HepG2 (cell line): ENCODE results near the gene PLEKHM2. TPM values are rescaled to one million over a fixed set of nuclear protein-coding genes. Genes with fewer than 3 reads are reported as not detected.

Experiments
- ATF7 ChIP-seq, 2 experiments: fragments of 450-650 bp in 1 of 2; sonication (generic) in 1 of 2; formaldehyde crosslinking in 1 of 2; IDR thresholded peaks; 2 replicates each; pipeline versions ENCODE4 v1.4.0 to v1.6.1; 2016 to 2020; ENCODE audit warnings: antibody characterized with exemption in 1 of 2, mild to moderate bottlenecking in 1 of 2, missing genetic modification reagents in 1 of 2
- HDAC1 ChIP-seq: sonication (generic); formaldehyde crosslinking; IDR thresholded peaks from 2 replicates; pipeline ENCODE4 v1.5.1; 2020; ENCODE audit warnings: mild to moderate bottlenecking, missing genetic modification reagents
- HIC2 ChIP-seq: sonication (generic); formaldehyde crosslinking; IDR thresholded peaks from 2 replicates; pipeline ENCODE4 v1.9.0; 2022; ENCODE audit warnings: low read depth, missing genetic modification reagents
- HINFP ChIP-seq: sonication (generic); formaldehyde crosslinking; IDR thresholded peaks from 2 replicates; pipeline ENCODE4 v1.4.0; 2020; ENCODE audit warnings: low read depth, mild to moderate bottlenecking, missing genetic modification reagents
- KAT7 ChIP-seq: IDR thresholded peaks from 2 replicates; pipeline ENCODE4 v1.6.1; 2018; ENCODE audit warnings: borderline replicate concordance, missing compliant biosample characterization
- KDM3A ChIP-seq: IDR thresholded peaks from 2 replicates; pipeline ENCODE4 v1.6.1; 2018; ENCODE audit warnings: low read depth, missing compliant biosample characterization
- NCOR1 ChIP-seq: fragments of 200-600 bp; sonication (generic); IDR thresholded peaks from 2 replicates; pipeline ENCODE4 v1.7.0; 2017; ENCODE audit warnings: antibody characterized with exemption, low read length, borderline replicate concordance
- PCBP1 ChIP-seq: fragments of 200-400 bp; formaldehyde crosslinking; IDR thresholded peaks from 2 replicates; pipeline ENCODE4 v1.6.1; 2017; ENCODE audit warnings: mild to moderate bottlenecking, low read depth, low read length, borderline replicate concordance
- PHB2 ChIP-seq: fragments of 450-650 bp; IDR thresholded peaks from 2 replicates; pipeline ENCODE4 v1.6.1; 2018; ENCODE audit not compliant: partially characterized antibody
- PHF20 ChIP-seq: sonication (generic); formaldehyde crosslinking; IDR thresholded peaks from 2 replicates; pipeline ENCODE4 v1.5.0; 2020; ENCODE audit warnings: mild to moderate bottlenecking, missing genetic modification reagents
- RFXAP ChIP-seq: sonication (generic); formaldehyde crosslinking; IDR thresholded peaks from 2 replicates; pipeline ENCODE4 v1.4.0; 2020; ENCODE audit warnings: missing genetic modification reagents, borderline replicate concordance
- SAP130 ChIP-seq: IDR thresholded peaks from 2 replicates; pipeline ENCODE4 v1.6.1; 2016; ENCODE audit warnings: low read depth
- TFAP4 ChIP-seq: sonication (generic); IDR thresholded peaks from 2 replicates; pipeline ENCODE4 v1.6.1; 2016; ENCODE audit warnings: low read depth, borderline replicate concordance
- ZBTB10 ChIP-seq: sonication (generic); formaldehyde crosslinking; IDR thresholded peaks from 2 replicates; pipeline ENCODE4 v1.4.0; 2020; ENCODE audit warnings: missing genetic modification reagents, borderline replicate concordance
- ZBTB38 ChIP-seq: sonication (generic); formaldehyde crosslinking; IDR thresholded peaks from 2 replicates; pipeline ENCODE4 v1.5.1; 2020; ENCODE audit warnings: mild to moderate bottlenecking, missing genetic modification reagents
- ZNF24 ChIP-seq: fragments of 450-650 bp; IDR thresholded peaks from 2 replicates; pipeline ENCODE4 v1.6.1; 2017; ENCODE audit warnings: antibody characterized with exemption, mild to moderate bottlenecking
- ZNF264 ChIP-seq: sonication (generic); formaldehyde crosslinking; IDR thresholded peaks from 2 replicates; pipeline ENCODE4 v1.4.0; 2020; ENCODE audit warnings: missing genetic modification reagents
- ZNF414 ChIP-seq: sonication (generic); formaldehyde crosslinking; IDR thresholded peaks from 2 replicates; pipeline ENCODE4 v1.5.0; 2020; ENCODE audit warnings: missing genetic modification reagents
- ZNF564 ChIP-seq: sonication (generic); formaldehyde crosslinking; IDR thresholded peaks from 2 replicates; pipeline ENCODE4 v1.8.1; 2023; ENCODE audit warnings: mild to moderate bottlenecking, missing genetic modification reagents
- ZNF616 ChIP-seq: sonication (generic); formaldehyde crosslinking; IDR thresholded peaks from 2 replicates; pipeline ENCODE4 v1.5.0; 2020; ENCODE audit warnings: low read depth, mild to moderate bottlenecking, missing genetic modification reagents
- ZNF644 ChIP-seq: IDR thresholded peaks from 2 replicates; pipeline ENCODE4 v1.6.1; 2016; ENCODE audit warnings: low read depth
- ZNF883 ChIP-seq: sonication (generic); formaldehyde crosslinking; IDR thresholded peaks from 2 replicates; pipeline ENCODE4 v1.5.1; 2020; ENCODE audit warnings: mild to moderate bottlenecking, missing genetic modification reagents; ENCODE audit errors: not compliant biosample characterization
- polyA plus RNA-seq, 8 experiments: library from polyadenylated mRNA; depleted of rRNA in 3 of 8; stranded (reverse) in 7 of 8; unstranded in 1 of 8; fragments of >200 nt; fragmentation: Illumina TruSeq in 4 of 8; extraction: Trizol in 4 of 8; gene quantifications; 2 replicates each; pipeline versions ENCODE4 v1.2.1 to v1.2.3, GENCODE V29; 2011 to 2016; ENCODE audit warnings: low read depth in 4 of 8, missing spikeins in 1 of 8, mixed read lengths in 1 of 8; ENCODE audit not compliant: insufficient read depth in 1 of 8
- total RNA-seq, 5 experiments: library from RNA; depleted of rRNA; stranded (reverse); fragments of >200 nt; fragmentation: Illumina TruSeq; extraction: Trizol; gene quantifications; 2 replicates each; pipeline ENCODE4 v1.2.3, GENCODE V29; 2016; ENCODE audit warnings: low read depth in 1 of 5

Gene PLEKHM2
- total and polyA plus RNA-seq, 2 of the 13 experiments (the other 11 are each of a cell fraction or from before 2014, with no cell fraction given) = 16.5 to 27.3 TPM

- TF ChIP-seq HIC2 (CRISPR knock-in tag) = peak; percentile 85
- no peak for TF ChIP-seq ZBTB10 (CRISPR knock-in tag)
- TF ChIP-seq RFXAP (CRISPR knock-in tag) = no peak
- TF ChIP-seq PHF20 = no peak
- TF ChIP-seq ZNF24 = no peak
- no peak for TF ChIP-seq ZBTB38 (CRISPR knock-in tag)
- 0 out of 2 replicates have a peak, but pooled peaks have one; percentile 20 for TF ChIP-seq KAT7 (CRISPR knock-in tag)
- TF ChIP-seq HDAC1 (CRISPR knock-in tag) = peak; percentile 58
- TF ChIP-seq ATF7 (IDR thresholded peaks at IDR 0.05) = no peak
- TF ChIP-seq ATF7 (CRISPR knock-in tag; IDR thresholded peaks at IDR 0.05) = no peak
- no peak for TF ChIP-seq ZNF644 (CRISPR knock-in tag)
- TF ChIP-seq PHB2 = no peak
- 0 out of 2 replicates have a peak, but pooled peaks have one; percentile 17 for TF ChIP-seq KDM3A
- no peak for TF ChIP-seq ZNF414
- TF ChIP-seq ZNF616 (CRISPR knock-in tag) = no peak
- TF ChIP-seq PCBP1 = 0 out of 2 replicates have a peak, but pooled peaks have one; percentile 74
- TF ChIP-seq TFAP4 = peak; percentile 95
- TF ChIP-seq ZNF564 = no peak
- TF ChIP-seq SAP130 (CRISPR knock-in tag) = peak; percentile 75
- peak; percentile 19 for TF ChIP-seq ZNF883 (CRISPR knock-in tag)
- no peak for TF ChIP-seq HINFP (CRISPR knock-in tag)
- no peak for TF ChIP-seq ZNF264
- TF ChIP-seq NCOR1 = peak; percentile 34; the same call in 1 of the 2 replicates
Measured at GRCh38 chr1:15736038-15736891, 52.1 kb downstream of the PLEKHM2 start, which contains the start of gene SLC25A34 (continued).
